GM12878 (cell line): ENCODE results near the gene RPS6KL1. TPM values are rescaled to one million over a fixed set of nuclear protein-coding genes. Genes with fewer than 3 reads are reported as not detected.

Experiments used
- ATAC-seq: fragments of 200-7000 bp; cut with Tn5 transposase; 3 replicates; pipeline ENCODE4 v1.9.1; 2020; ENCODE audit warnings: mild to moderate bottlenecking, moderate library complexity
- BruUV-seq: library from RNA; stranded (reverse); fragments of 400-500 nt; replicated peaks from 2 replicates; lab custom pipeline; 2021; lab: Mats Ljungman, UMichigan
- CTCF ChIA-PET: fragments of 300-600 bp; sonication (Branson Sonifier 250); formaldehyde crosslinking; extraction: SDS; loops from one replicate; lab custom pipeline; 2021; ENCODE audit warnings: inconsistent platforms; lab: Yijun Ruan, JAX
- POLR2A ChIA-PET: fragments of 350-600 bp; formaldehyde crosslinking; extraction: SDS; loops from one replicate; lab custom pipeline; 2021; ENCODE audit warnings: inconsistent platforms; lab: Charles Lee
- RAD21 ChIA-PET: fragments of 300-600 bp; sonication (Branson Sonifier 250); formaldehyde crosslinking; loops from one replicate; lab custom pipeline; 2023; ENCODE audit warnings: antibody characterized with exemption; ENCODE audit not compliant: unreplicated experiment; lab: Charles Lee
- SMC1A ChIA-PET: fragments of 300-600 bp; sonication (Branson Sonifier 250); formaldehyde crosslinking; loops from one replicate; lab custom pipeline; 2023; ENCODE audit not compliant: unreplicated experiment, uncharacterized antibody; lab: Charles Lee
- DNase-seq: peaks from one replicate; pipeline ENCODE4 v3.0.0-alpha.2; 2011; ENCODE audit warnings: low read depth, low spot score
- FAIRE-seq: peaks from 3 replicates; lab custom pipeline; 2011; peaks lifted over from hg19 to GRCh38; lab: Jason Lieb, UNC
- H2AFZ ChIP-seq: 2 replicates; pipeline ENCODE4 v1.6.0; 2011; ENCODE audit warnings: low read depth, low read length, control low read depth; ENCODE audit not compliant: control insufficient read depth
- H3K27ac ChIP-seq: 2 replicates; pipeline ENCODE4 v1.5.1; 2011; ENCODE audit warnings: control low read depth; ENCODE audit not compliant: control insufficient read depth, insufficient read depth
- H3K27me3 ChIP-seq, 2 experiments: replicated peaks in 1 of 2; 2 replicates each; pipeline versions ENCODE4 v1.6.0 to v1.6.1; 2011; ENCODE audit warnings: low read length in 1 of 2; ENCODE audit not compliant: control insufficient read depth in 2 of 2, insufficient read depth in 2 of 2
- H3K36me3 ChIP-seq, 2 experiments: 2 replicates each; pipeline ENCODE4 v1.5.1; 2011; ENCODE audit warnings: low read length in 1 of 2; ENCODE audit not compliant: control insufficient read depth in 2 of 2, insufficient read depth in 2 of 2
- H3K4me1 ChIP-seq: 2 replicates; pipeline ENCODE4 v1.6.1; 2011; ENCODE audit warnings: mild to moderate bottlenecking, low read length, moderate library complexity, mixed read lengths; ENCODE audit not compliant: control insufficient read depth, insufficient read depth
- H3K4me2 ChIP-seq: 2 replicates; pipeline ENCODE4 v1.6.0; 2011; ENCODE audit warnings: control low read depth; ENCODE audit not compliant: control insufficient read depth, insufficient read depth
- H3K4me3 ChIP-seq: fragments of 200-600 bp; sonication (generic); 2 replicates; pipeline ENCODE4 v1.5.1; 2016
- H3K79me2 ChIP-seq: 2 replicates; pipeline ENCODE4 v1.6.0; 2011; ENCODE audit warnings: low read length; ENCODE audit not compliant: control insufficient read depth, insufficient read depth
- H3K9ac ChIP-seq: 2 replicates; pipeline ENCODE4 v1.8.0; 2011; ENCODE audit warnings: low read length, control low read depth, mixed read lengths; ENCODE audit not compliant: control insufficient read depth, insufficient read depth
- H3K9me3 ChIP-seq: replicated peaks from 3 replicates; pipeline ENCODE4 v1.5.1; 2011; ENCODE audit warnings: mild to moderate bottlenecking, low read length; ENCODE audit not compliant: control insufficient read depth, insufficient read depth
- H4K20me1 ChIP-seq: 2 replicates; pipeline ENCODE4 v1.6.0; 2011; ENCODE audit not compliant: control insufficient read depth, insufficient read depth
- ATF3 ChIP-seq: IDR thresholded peaks from 2 replicates; pipeline ENCODE4 v1.6.1; 2011; ENCODE audit warnings: low read depth, mild to moderate bottlenecking, low read length, moderate library complexity, borderline replicate concordance; ENCODE audit errors: extremely low read depth
- BACH1 ChIP-seq: fragments of 450-650 bp; IDR thresholded peaks from 2 replicates; pipeline ENCODE4 v1.6.1; 2017; ENCODE audit warnings: mild to moderate bottlenecking, borderline replicate concordance
- BCL3 ChIP-seq: IDR thresholded peaks from 2 replicates; pipeline ENCODE4 v1.6.1; 2011; ENCODE audit warnings: borderline replicate concordance, low read depth, mild to moderate bottlenecking, moderate library complexity, low read length; ENCODE audit not compliant: insufficient read depth, poor library complexity, severe bottlenecking
- EZH2 ChIP-seq: IDR thresholded peaks from 2 replicates; pipeline ENCODE4 v1.6.1; 2012; ENCODE audit warnings: low read depth, mild to moderate bottlenecking, control low read depth, inconsistent platforms, low read length, borderline replicate concordance; ENCODE audit not compliant: control insufficient read depth
- HSF1 ChIP-seq: fragments of 150-350 bp; IDR thresholded peaks from 2 replicates; pipeline ENCODE4 v1.6.1; 2014; ENCODE audit warnings: mild to moderate bottlenecking, low read depth, low read length
- MLLT1 ChIP-seq: fragments of 450-650 bp; IDR thresholded peaks from 2 replicates; pipeline ENCODE4 v1.6.1; 2016; ENCODE audit warnings: mild to moderate bottlenecking
- POLR2AphosphoS5 ChIP-seq: IDR thresholded peaks from 2 replicates; pipeline ENCODE4 v1.6.1; 2011; ENCODE audit warnings: mild to moderate bottlenecking, low read length, inconsistent platforms
- RAD51 ChIP-seq: fragments of 450-650 bp; IDR thresholded peaks from 2 replicates; pipeline ENCODE4 v1.6.1; 2016; ENCODE audit warnings: moderate library complexity, mild to moderate bottlenecking, inconsistent platforms
- SKIL ChIP-seq: fragments of 450-650 bp; IDR thresholded peaks from 2 replicates; pipeline ENCODE4 v1.6.1; 2017; ENCODE audit warnings: mild to moderate bottlenecking, low read depth, inconsistent platforms; ENCODE audit not compliant: poor library complexity, severe bottlenecking
- SMARCA5 ChIP-seq: fragments of 450-650 bp; IDR thresholded peaks from 2 replicates; pipeline ENCODE4 v1.6.1; 2017; ENCODE audit warnings: mild to moderate bottlenecking
- ZSCAN29 ChIP-seq: fragments of 450-650 bp; IDR thresholded peaks from 2 replicates; pipeline ENCODE4 v1.6.1; 2017; ENCODE audit warnings: mild to moderate bottlenecking, moderate library complexity
- WGBS: methylation state at CpG from one replicate; pipeline ENCODE4 v1.1.6; 2016; ENCODE audit warnings: low lambda C conversion rate; ENCODE audit not compliant: insufficient replicate concordance, insufficient coverage; ENCODE audit errors: missing lambda C conversion rate; 5-methylcytosine and 5-hydroxymethylcytosine counted together
- in situ Hi-C: fragments of 300-500 bp; cut with MboI; formaldehyde crosslinking; loops from 9 replicates; pipeline ENCODE4 v1.14.3; 2018; ENCODE audit warnings: mixed read lengths
- intact Hi-C: fragments of 100-400 bp; cut with micrococcal nuclease; formaldehyde crosslinking; loops from one replicate; pipeline ENCODE4 v1.14.2; 2022; ENCODE audit not compliant: unreplicated experiment
- polyA plus RNA-seq, 11 experiments: library from polyadenylated mRNA; depleted of rRNA in 4 of 11; unstranded in 6 of 11; stranded (reverse) in 5 of 11; fragments of >200 nt; fragmentation: Nextera tagmentation in 4 of 11; fragmentation: Illumina TruSeq in 1 of 11; extraction: Ambion mirVana in 4 of 11; extraction: Trizol in 1 of 11; gene quantifications; 1 replicate in 1 of 11; 2 replicates in 10 of 11; pipeline versions ENCODE4 v1.2.1 to v1.2.3, GENCODE V29; 2011 to 2016; ENCODE audit warnings: inconsistent platforms in 2 of 11, missing spikeins in 2 of 11, low read depth in 1 of 11
- total RNA-seq, 4 experiments: library from RNA; depleted of rRNA in 3 of 4; stranded (reverse); fragments of >200 nt in 3 of 4; fragmentation: Illumina TruSeq in 1 of 4; extraction: Trizol in 1 of 4; gene quantifications; 2 replicates each; pipeline versions ENCODE4 v1.2.1 to v1.2.3, GENCODE V29; 2013 to 2021

Gene RPS6KL1
- total and polyA plus RNA-seq, 10 of the 15 experiments (the other 5 are each of a cell fraction or from before 2014, with no cell fraction given), result 0.04 to 4.2 (median 2.0) TPM

GRCh38 chr14:74912801-74913200, 10.3 kb downstream of the RPS6KL1 start:
- Histone ChIP-seq H4K20me1 (no peaks in the 10 kb centered on the region), H3K9ac (no peak overlapping the region), H3K27ac (no peak overlapping the region), H3K4me1 (no peaks in the 10 kb centered on the region), H3K36me3 (no peaks in the 10 kb centered on the region; a peak in 1 of 4 replicates), H3K9me3 (no peaks in the 10 kb centered on the region), H2AFZ (no peak overlapping the region), H3K4me3 (no peak overlapping the region), H3K27me3 (no peaks in the 10 kb centered on the region), H3K79me2 (no peaks in the 10 kb centered on the region), H3K4me2 (no peak overlapping the region)
- TF ChIP-seq RAD51 (no peak), HSF1 (no peak), BCL3 (no peak), ZSCAN29 (no peak), SKIL (no peak), EZH2 (no peak), MLLT1 (no peak), POLR2AphosphoS5 (no peak), ATF3 (no peak), SMARCA5 (no peak), BACH1 (no peak)
- intact Hi-C loops (no loop called here), in situ Hi-C loops (no loop called here)
- SMC1A ChIA-PET, result interaction anchor here (0.6 to 1.0 kb wide), 2 partner anchors 31 to 176 kb away, joined by 3 read pairs; no protein-coding TSS in a partner anchor
- no peak for ATAC-seq
- BruUV-seq, result no TSS peak
- CTCF ChIA-PET, result interaction anchor here (1.3 to 26.0 kb wide), 2 partner anchors 20 to 54 kb away, joined by 3 to 552 read pairs; no protein-coding TSS in a partner anchor
- no peak for DNase-seq
- no peak for FAIRE-seq
- RAD21 ChIA-PET, result no interaction called here
- 76% methylated on average over 10 of the region's 10 CpGs for WGBS
- POLR2A ChIA-PET, result no interaction called here
